GM13977 (cell line): ENCODE measurements around the gene ZBTB1.

ENCODE experiments used
- DNase-seq: peaks from one replicate; pipeline ENCODE4 v3.0.0; 2012; ENCODE audit warnings: low spot score
- in situ Hi-C: fragments of 300-500 bp; cut with MboI; formaldehyde crosslinking; loops from one replicate; pipeline ENCODE4 v1.12.0; 2022; ENCODE audit warnings: low sequenced_read_pairs, low pct_unique_long_range_greater_than_20kb, mixed read lengths, inconsistent platforms; ENCODE audit not compliant: unreplicated experiment
- TF ChIP-seq, protein P1 (sequence below): IDR thresholded peaks from 2 replicates; pipeline ENCODE4 v1.5.1; 2012; ENCODE audit warnings: mild to moderate bottlenecking, control low read depth; ENCODE audit not compliant: insufficient read depth; ENCODE audit errors: extremely low read depth, missing control alignments

The ZBTB1 gene

DNA sequence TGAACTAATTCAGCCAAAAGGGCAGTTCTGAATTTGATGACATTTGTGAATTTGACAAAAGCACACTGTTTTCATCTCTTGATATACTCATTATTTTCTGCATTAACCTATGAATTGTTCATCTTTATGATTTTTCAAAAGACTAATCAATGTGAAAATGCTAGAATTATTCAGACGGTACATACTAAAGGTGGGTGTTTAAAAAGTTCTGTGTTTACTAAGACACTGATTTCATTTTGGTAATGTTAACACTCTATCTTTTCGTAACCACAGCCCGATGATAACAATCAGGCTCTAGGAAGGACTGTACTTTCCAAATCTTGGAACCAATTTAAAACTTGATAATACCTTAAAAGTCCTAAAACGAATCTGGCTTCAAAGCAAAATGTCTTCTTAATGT is 29.9 kb upstream of the ZBTB1 start:
- DNase-seq = no peak
- in situ Hi-C loops = no loop called here
- TF ChIP-seq, protein P1, sequence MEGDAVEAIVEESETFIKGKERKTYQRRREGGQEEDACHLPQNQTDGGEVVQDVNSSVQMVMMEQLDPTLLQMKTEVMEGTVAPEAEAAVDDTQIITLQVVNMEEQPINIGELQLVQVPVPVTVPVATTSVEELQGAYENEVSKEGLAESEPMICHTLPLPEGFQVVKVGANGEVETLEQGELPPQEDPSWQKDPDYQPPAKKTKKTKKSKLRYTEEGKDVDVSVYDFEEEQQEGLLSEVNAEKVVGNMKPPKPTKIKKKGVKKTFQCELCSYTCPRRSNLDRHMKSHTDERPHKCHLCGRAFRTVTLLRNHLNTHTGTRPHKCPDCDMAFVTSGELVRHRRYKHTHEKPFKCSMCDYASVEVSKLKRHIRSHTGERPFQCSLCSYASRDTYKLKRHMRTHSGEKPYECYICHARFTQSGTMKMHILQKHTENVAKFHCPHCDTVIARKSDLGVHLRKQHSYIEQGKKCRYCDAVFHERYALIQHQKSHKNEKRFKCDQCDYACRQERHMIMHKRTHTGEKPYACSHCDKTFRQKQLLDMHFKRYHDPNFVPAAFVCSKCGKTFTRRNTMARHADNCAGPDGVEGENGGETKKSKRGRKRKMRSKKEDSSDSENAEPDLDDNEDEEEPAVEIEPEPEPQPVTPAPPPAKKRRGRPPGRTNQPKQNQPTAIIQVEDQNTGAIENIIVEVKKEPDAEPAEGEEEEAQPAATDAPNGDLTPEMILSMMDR = no peak

DNA sequence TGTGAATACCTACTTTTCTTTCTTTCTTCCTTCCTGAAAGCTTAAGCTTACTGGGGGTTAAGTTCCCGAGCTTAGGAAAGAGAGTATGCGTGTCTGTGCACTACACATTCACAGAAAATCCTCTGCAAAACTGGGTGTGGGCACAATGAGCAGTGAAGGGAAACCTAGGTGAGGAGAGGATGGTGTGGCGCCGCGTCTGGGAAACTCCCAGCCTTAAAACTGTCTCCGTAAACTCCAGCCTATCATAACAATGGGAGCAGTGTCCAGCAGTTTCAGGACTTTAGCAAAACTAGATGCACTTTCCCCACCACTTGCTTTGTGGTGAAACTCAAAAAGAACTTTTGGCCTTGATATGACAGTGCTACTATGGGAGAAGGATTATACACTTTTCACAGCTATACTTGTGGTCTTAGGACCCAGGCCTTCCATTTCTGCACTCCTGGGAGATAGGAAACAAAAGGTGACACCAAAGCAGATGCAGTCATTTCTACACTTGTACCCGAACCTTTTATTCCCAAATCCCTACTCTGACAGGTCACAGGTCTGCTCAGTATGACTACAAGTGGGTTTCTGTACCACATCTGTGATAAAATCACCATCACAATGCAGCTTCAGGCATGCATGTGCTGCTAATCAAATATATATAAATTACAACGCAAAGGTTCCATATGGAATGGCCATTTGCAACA is 28.8 kb upstream of the ZBTB1 start:
- DNase-seq = no peak
- TF ChIP-seq, protein P1 = no peak
- in situ Hi-C loops = no loop called here

DNA sequence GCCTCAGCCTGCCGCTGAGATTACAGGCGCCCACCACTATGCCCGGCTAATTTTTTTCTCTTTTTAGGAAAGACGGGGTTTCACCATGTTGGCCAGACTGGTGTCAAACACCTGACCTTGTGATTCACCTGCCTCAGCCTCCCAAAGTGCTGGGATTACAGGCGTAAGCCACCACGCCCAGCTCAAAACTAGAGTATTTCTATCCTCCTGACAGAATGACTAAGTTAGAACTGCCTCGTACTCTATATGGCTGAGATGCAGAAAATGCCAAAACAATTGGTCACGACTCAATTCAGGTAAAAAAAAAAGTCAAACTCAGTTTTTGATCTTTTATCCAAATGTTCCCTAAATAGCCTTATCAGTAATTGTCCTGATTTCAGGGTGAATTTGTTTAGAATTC is 28.1 kb upstream of the ZBTB1 start:
- in situ Hi-C loops = no loop called here
- TF ChIP-seq, protein P1 = no peak
- no peak for DNase-seq

DNA sequence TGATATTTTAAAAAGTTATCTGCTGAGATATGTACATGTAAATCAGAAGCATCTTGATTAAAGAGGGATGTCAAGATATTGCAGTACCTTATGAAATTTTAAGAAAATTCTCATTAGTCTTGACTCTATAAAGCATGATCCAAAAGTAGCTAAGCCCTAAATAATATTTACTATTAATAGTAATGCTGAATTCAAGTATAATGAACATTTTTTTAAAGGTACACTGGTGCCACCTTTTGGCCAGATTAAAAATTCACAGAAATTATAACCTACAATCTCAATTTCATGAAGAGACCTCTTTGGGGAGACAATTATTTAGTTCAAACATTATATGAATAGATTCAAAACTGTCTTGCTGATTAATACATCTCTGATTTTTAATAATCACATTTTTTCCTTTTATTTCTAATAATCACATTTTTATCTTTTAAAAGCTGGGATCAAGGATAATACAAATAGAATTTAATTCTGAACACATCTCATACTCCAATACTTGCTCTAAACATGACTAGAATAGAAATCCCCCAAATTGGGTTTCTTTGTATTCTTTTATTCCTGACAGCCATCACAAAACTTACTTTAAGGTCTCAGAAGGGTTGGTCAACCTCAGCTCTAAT is 25.8 kb upstream of the ZBTB1 start:
- peak; percentile 32 for DNase-seq
- in situ Hi-C loops = no loop called here
- TF ChIP-seq, protein P1 = peak; percentile 38

DNA sequence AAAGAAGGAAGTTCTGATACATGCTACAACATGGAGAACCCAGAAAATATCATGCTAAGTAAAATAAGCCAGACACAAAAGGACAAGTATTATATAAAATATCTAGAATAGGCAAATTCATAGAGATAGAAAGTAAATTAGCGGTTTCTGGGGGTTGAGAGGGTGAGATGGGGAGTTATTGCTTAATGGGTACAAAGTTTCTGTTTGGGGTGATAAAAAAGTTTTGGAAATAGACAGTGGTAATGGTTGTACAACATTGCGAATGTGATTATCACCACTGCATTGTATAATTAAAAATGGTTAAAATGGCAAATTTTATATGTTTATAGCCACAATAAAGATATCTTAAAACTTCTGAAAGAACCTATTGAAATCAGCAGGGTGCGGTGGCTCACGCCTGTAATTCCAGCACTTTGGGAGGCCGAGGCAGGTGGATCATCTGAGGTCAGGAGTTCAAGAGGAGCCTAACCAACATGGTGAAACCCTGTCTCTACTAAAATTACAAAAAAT is 15.9 kb upstream of the ZBTB1 start:
- TF ChIP-seq, protein P1 = no peak
- DNase-seq = no peak
- in situ Hi-C loops = no loop called here

DNA sequence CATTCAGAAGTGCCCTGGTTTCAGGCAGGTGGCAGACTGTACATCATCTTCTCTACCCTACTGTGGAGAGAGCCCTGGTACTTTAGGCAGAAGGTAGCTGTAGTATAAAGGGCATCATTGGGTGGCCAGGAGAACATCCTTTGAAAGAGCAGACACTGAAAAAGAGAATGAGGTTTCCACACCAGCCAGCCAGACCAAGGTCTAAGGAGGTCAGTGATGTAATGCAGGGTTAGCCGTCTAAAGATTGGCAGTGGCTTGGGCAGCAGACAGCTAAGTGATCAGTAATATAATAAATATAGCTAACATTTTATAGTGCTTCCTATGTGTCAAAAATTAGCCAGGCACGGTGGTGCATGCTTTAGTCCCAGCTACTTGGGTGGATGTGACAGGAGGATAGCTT is 12.9 kb upstream of the ZBTB1 start:
- TF ChIP-seq, protein P1 = no peak
- no peak for DNase-seq
- in situ Hi-C loops = loop anchor here (10.0 kb wide), 1 partner anchor 147 kb away; no protein-coding TSS in a partner anchor
